K562 (cell line): ENCODE measurements around the gene SLAIN1. TPM values are rescaled to one million over a fixed set of nuclear protein-coding genes. Genes with fewer than 3 reads are reported as not detected.

ENCODE experiments used
- ATAC-seq: fragments of 200-7000 bp; cut with Tn5 transposase; 3 replicates; pipeline ENCODE4 v1.9.1; 2020; ENCODE audit warnings: moderate library complexity
- BruUV-seq: library from RNA; stranded (reverse); fragments of 400-500 nt; replicated peaks from 2 replicates; lab custom pipeline; 2021; lab: Mats Ljungman, UMichigan
- CTCF ChIA-PET: fragments of 300-600 bp; formaldehyde crosslinking; extraction: SDS; loops from one replicate; lab custom pipeline; 2021; ENCODE audit warnings: low intra/inter-chr PET ratio; lab: Yijun Ruan, JAX
- POLR2A ChIA-PET: fragments of 300-600, 350-650 bp; sonication (Branson Sonifier 250); formaldehyde crosslinking; extraction: SDS; loops from one replicate; lab custom pipeline; 2021; ENCODE audit warnings: antibody characterized with exemption, inconsistent platforms; lab: Yijun Ruan, JAX
- DNase-seq, 4 experiments: peaks; one replicate each; pipeline versions ENCODE4 v3.0.0 to v3.0.0-alpha.2; 2011 to 2018; ENCODE audit warnings: low spot score in 3 of 4, mixed read lengths in 3 of 4; ENCODE audit errors: extremely low read depth in 1 of 4
- FAIRE-seq: peaks from 2 replicates; lab custom pipeline; 2011; peaks lifted over from hg19 to GRCh38; lab: Jason Lieb, UNC
- H2AFZ ChIP-seq: 2 replicates; pipeline ENCODE4 v1.6.0; 2011; ENCODE audit warnings: low read depth, low read length, control low read depth, inconsistent platforms
- H3K27ac ChIP-seq: fragments of 200-600 bp; 3 replicates; pipeline ENCODE4 v1.8.0; 2011; ENCODE audit warnings: low read depth, mild to moderate bottlenecking, control low read depth, inconsistent platforms, low read length, moderate library complexity, mixed read lengths; ENCODE audit errors: extremely low read depth
- H3K27me3 ChIP-seq, 2 experiments: fragments of 300-600 bp in 1 of 2; 2 replicates in 1 of 2; 3 replicates in 1 of 2; pipeline versions ENCODE4 v1.6.0 to v1.8.0; 2011; ENCODE audit warnings: inconsistent platforms in 2 of 2, low read length in 2 of 2, mild to moderate bottlenecking in 1 of 2, mixed read lengths in 1 of 2, moderate library complexity in 1 of 2; ENCODE audit not compliant: control insufficient read depth in 2 of 2, insufficient read depth in 2 of 2
- H3K36me3 ChIP-seq: fragments of 300-600 bp; 3 replicates; pipeline ENCODE4 v1.8.0; 2011; ENCODE audit warnings: mild to moderate bottlenecking, low read length, inconsistent platforms; ENCODE audit not compliant: control insufficient read depth, insufficient read depth
- H3K4me1 ChIP-seq, 2 experiments: fragments of 200-600 bp in 1 of 2; replicated peaks in 1 of 2; 2 replicates in 1 of 2; 3 replicates in 1 of 2; pipeline versions ENCODE4 v1.5.1 to v1.8.0; 2011; ENCODE audit warnings: inconsistent platforms in 2 of 2, low read length in 2 of 2, mild to moderate bottlenecking in 1 of 2, mixed read lengths in 1 of 2, moderate library complexity in 1 of 2; ENCODE audit not compliant: control insufficient read depth in 2 of 2, insufficient read depth in 2 of 2
- H3K4me2 ChIP-seq: 2 replicates; pipeline ENCODE4 v1.6.1; 2011; ENCODE audit warnings: low read length, control low read depth, inconsistent platforms, mixed read lengths; ENCODE audit not compliant: insufficient read depth
- H3K4me3 ChIP-seq: fragments of 200-600 bp; sonication (generic), shearing (Covaris generic); 2 replicates; pipeline ENCODE4 v1.5.1; 2016; ENCODE audit warnings: control low read depth, inconsistent platforms
- H3K79me2 ChIP-seq: fragments of 200-600 bp; 3 replicates; pipeline ENCODE4 v1.8.0; 2011; ENCODE audit warnings: low read length, inconsistent platforms; ENCODE audit not compliant: control insufficient read depth, insufficient read depth
- H3K9ac ChIP-seq, 2 experiments: 2 replicates each; pipeline versions ENCODE4 v1.6.0 to v1.6.1; 2011; ENCODE audit warnings: low read depth in 2 of 2, low read length in 2 of 2, control low read depth in 1 of 2, inconsistent platforms in 1 of 2, mild to moderate bottlenecking in 1 of 2, mixed read lengths in 1 of 2; ENCODE audit not compliant: insufficient read depth in 1 of 2
- H3K9me1 ChIP-seq: one replicate; pipeline ENCODE4 v1.6.0; 2011; ENCODE audit warnings: inconsistent platforms, mild to moderate bottlenecking, low read length, moderate library complexity; ENCODE audit not compliant: control insufficient read depth, insufficient read depth
- H3K9me3 ChIP-seq: replicated peaks from 2 replicates; pipeline ENCODE4 v1.5.1; 2011; ENCODE audit warnings: low read depth, low read length, inconsistent platforms; ENCODE audit not compliant: control insufficient read depth, insufficient read depth
- H4K20me1 ChIP-seq: replicated peaks from 2 replicates; pipeline ENCODE4 v1.6.1; 2011; ENCODE audit warnings: low read length, inconsistent platforms, mixed read lengths; ENCODE audit not compliant: control insufficient read depth, insufficient read depth
- CBX2 ChIP-seq: fragments of 200-600 bp; sonication (generic); IDR thresholded peaks from one replicate; pipeline ENCODE4 v1.6.1; 2012; ENCODE audit warnings: mild to moderate bottlenecking, low read length, inconsistent platforms; ENCODE audit not compliant: insufficient read depth, poor library complexity, severe bottlenecking
- CREB5 ChIP-seq: fragments of 250-450 bp; sonication (Bioruptor Pico); IDR thresholded peaks from 2 replicates; pipeline ENCODE4 v1.5.0; 2020; ENCODE audit warnings: mild to moderate bottlenecking
- CREBBP ChIP-seq: IDR thresholded peaks from one replicate; pipeline ENCODE4 v1.6.1; 2012; ENCODE audit warnings: low read depth, mild to moderate bottlenecking, control low read depth, inconsistent platforms, low read length
- E2F1 ChIP-seq: sonication (generic); formaldehyde crosslinking; IDR thresholded peaks from 2 replicates; pipeline ENCODE4 v1.8.1; 2023; ENCODE audit warnings: mild to moderate bottlenecking, missing genetic modification reagents, moderate library complexity
- GATAD2A ChIP-seq: fragments of 450-650 bp; IDR thresholded peaks from 2 replicates; pipeline ENCODE4 v1.6.1; 2017
- GATAD2B ChIP-seq: fragments of 450-650 bp; IDR thresholded peaks from 2 replicates; pipeline ENCODE4 v1.6.1; 2017; ENCODE audit warnings: mild to moderate bottlenecking, borderline replicate concordance
- HBP1 ChIP-seq: fragments of 450-650 bp; formaldehyde crosslinking; IDR thresholded peaks from 2 replicates; pipeline ENCODE4 v1.4.0; 2022; ENCODE audit warnings: missing genetic modification characterization
- LARP7 ChIP-seq: fragments of 450-650 bp; IDR thresholded peaks from 2 replicates; pipeline ENCODE4 v1.6.1; 2016
- MCM5 ChIP-seq: fragments of 450-650 bp; IDR thresholded peaks from 2 replicates; pipeline ENCODE4 v1.6.1; 2016; ENCODE audit warnings: low read depth
- MEF2A ChIP-seq: IDR thresholded peaks from 2 replicates; pipeline ENCODE4 v1.6.1; 2011; ENCODE audit warnings: low read depth, mild to moderate bottlenecking, low read length, moderate library complexity; ENCODE audit not compliant: control insufficient read depth
- MIER1 ChIP-seq: fragments of 450-650 bp; IDR thresholded peaks from 2 replicates; pipeline ENCODE4 v1.6.1; 2016; ENCODE audit warnings: antibody characterized with exemption, mild to moderate bottlenecking, low read depth
- NCOA4 ChIP-seq: fragments of 450-650 bp; IDR thresholded peaks from 2 replicates; pipeline ENCODE4 v1.6.1; 2018; ENCODE audit warnings: mild to moderate bottlenecking; ENCODE audit not compliant: partially characterized antibody
- POLR2G ChIP-seq: fragments of 200-400 bp; formaldehyde crosslinking; IDR thresholded peaks from 2 replicates; pipeline ENCODE4 v1.6.1; 2017; ENCODE audit warnings: low read depth, mild to moderate bottlenecking, antibody characterized with exemption, low read length, moderate library complexity
- SLC30A9 ChIP-seq: fragments of 250-450 bp; sonication (Bioruptor Pico); IDR thresholded peaks from 2 replicates; pipeline ENCODE4 v1.8.0; 2022; ENCODE audit warnings: mild to moderate bottlenecking, moderate library complexity
- SMARCE1 ChIP-seq: fragments of 450-650 bp; IDR thresholded peaks from 2 replicates; pipeline ENCODE4 v1.7.1; 2016; ENCODE audit warnings: mild to moderate bottlenecking
- SNAPC5 ChIP-seq: fragments of 250-450 bp; sonication (Bioruptor Pico); IDR thresholded peaks from 2 replicates; pipeline ENCODE4 v1.8.0; 2021; ENCODE audit warnings: moderate library complexity, mild to moderate bottlenecking, inconsistent platforms
- SRSF1 ChIP-seq: fragments of 200-400 bp; formaldehyde crosslinking; IDR thresholded peaks from 2 replicates; pipeline ENCODE4 v1.6.1; 2017; ENCODE audit warnings: mild to moderate bottlenecking, low read depth, low read length, moderate library complexity
- SRSF7 ChIP-seq: fragments of 200-400 bp; formaldehyde crosslinking; optimal IDR thresholded peaks from 2 replicates; pipeline ENCODE3; 2017; ENCODE audit warnings: mild to moderate bottlenecking, low read depth, low read length
- ZNF239 ChIP-seq: fragments of 250-450 bp; sonication (Bioruptor Pico); IDR thresholded peaks from 2 replicates; pipeline ENCODE4 v1.4.0; 2020; ENCODE audit warnings: mild to moderate bottlenecking
- WGBS: fragments of 100-300 bp; shearing (Covaris generic); methylation state at CpG from one replicate; pipeline ENCODE4 v1.1.6; 2016; ENCODE audit warnings: low coverage, mixed read lengths; ENCODE audit not compliant: insufficient coverage; ENCODE audit errors: missing lambda C conversion rate; 5-methylcytosine and 5-hydroxymethylcytosine counted together
- in situ Hi-C: fragments of 300-500 bp; cut with MboI; formaldehyde crosslinking; loops from 4 replicates; pipeline ENCODE4 v1.15.0; 2018; ENCODE audit warnings: inconsistent platforms, mixed read lengths
- intact Hi-C: fragments of 100-400 bp; cut with micrococcal nuclease; formaldehyde crosslinking; loops from 2 replicates; pipeline ENCODE4 v1.14.2; 2022
- polyA plus RNA-seq, 8 experiments: library from polyadenylated mRNA; depleted of rRNA in 4 of 8; stranded (reverse) in 5 of 8; unstranded in 3 of 8; fragments of >200 nt; fragmentation: Nextera tagmentation in 2 of 8; fragmentation: Illumina TruSeq in 1 of 8; extraction: Ambion mirVana in 2 of 8; extraction: Trizol in 1 of 8; gene quantifications; 2 replicates each; pipeline versions ENCODE4 v1.2.1 to v1.2.3, GENCODE V29; 2011 to 2014; ENCODE audit warnings: inconsistent platforms in 1 of 8, missing spikeins in 1 of 8
- total RNA-seq, 7 experiments: library from RNA; depleted of rRNA in 6 of 7; stranded (reverse); fragments of >200 nt in 6 of 7; fragmentation: Illumina TruSeq in 2 of 7; extraction: Trizol in 2 of 7; gene quantifications; 2 replicates each; pipeline versions ENCODE4 v1.2.1 to v1.2.3, GENCODE V29; 2011 to 2021; ENCODE audit warnings: low replicate concordance in 1 of 7

The SLAIN1 gene
- total and polyA plus RNA-seq, 9 of the 15 experiments (the other 6 are each of a cell fraction or from before 2014, with no cell fraction given) = 0.07 to 0.40 (median 0.10) TPM; not detected in 3

- TF ChIP-seq GATAD2A = no peak
- no peak for TF ChIP-seq POLR2G
These were observed 69.9 kb downstream of the SLAIN1 start (continued) for GRCh38 chr13:77767413-77767812.

- TF ChIP-seq HBP1 (CRISPR knock-in tag) (no peak), NCOA4 (no peak), MCM5 (no peak), MEF2A (no peak), CREB5 (CRISPR knock-in tag) (no peak), E2F1 (CRISPR knock-in tag) (no peak), SMARCE1 (no peak), SNAPC5 (CRISPR knock-in tag) (no peak), ZNF239 (CRISPR knock-in tag) (no peak), GATAD2B (no peak), CREBBP (no peak), LARP7 (no peak), SLC30A9 (CRISPR knock-in tag) (no peak), CBX2 (no peak), SRSF7 (no peak), SRSF1 (no peak), MIER1 (no peak)
- no peaks in the 10 kb centered on the region for H3K9me3 ChIP-seq
- no peak overlapping the region for H3K4me2 ChIP-seq
- in situ Hi-C loops (no loop called here), intact Hi-C loops (no loop called here)
- DNase-seq (no peak), FAIRE-seq (no peak), ATAC-seq (no peak)
- no peaks in the 10 kb centered on the region for H3K27me3 ChIP-seq
- no peak overlapping the region for H3K27ac ChIP-seq
- WGBS = 0% methylated on average over 1 of the region's 1 CpG
- ChIA-PET POLR2A (no interaction called here), CTCF (no interaction called here)
- no peaks in the 10 kb centered on the region for H3K4me1 ChIP-seq
- no TSS peak for BruUV-seq
- no peak overlapping the region for H2AFZ ChIP-seq
- no peaks in the 10 kb centered on the region for H3K9me1 ChIP-seq
- no peaks in the 10 kb centered on the region for H3K36me3 ChIP-seq
- H3K79me2 ChIP-seq = no peaks in the 10 kb centered on the region
- no peaks in the 10 kb centered on the region for H4K20me1 ChIP-seq
- H3K4me3 ChIP-seq = no peak overlapping the region
- H3K9ac ChIP-seq = no peak overlapping the region
These were observed 76.7 kb downstream of the SLAIN1 start for GRCh38 chr13:77774181-77774580.
